ENCODE results near the gene PDE7B.

Gene PDE7B

GRCh38 chr6:136186363-136186762, 334.9 kb downstream of the PDE7B start:
- no peak for DNase-seq
- Histone ChIP-seq H2AK5ac (ENCODE audit: low read length) (no peak overlapping the region), H3K4me2 (ENCODE audit: low read length) (no peak overlapping the region), H3K56ac (ENCODE audit: low read length) (no peak overlapping the region), H3K4ac (ENCODE audit: low read depth, low read length) (no peak overlapping the region), H4K8ac (ENCODE audit: low read depth, low read length) (no peak overlapping the region), H3K9ac (ENCODE audit: low read length) (no peak overlapping the region), H3K36me3 (ENCODE audit: control insufficient read depth, insufficient read depth, low read length) (no peaks in the 10 kb centered on the region), H2BK5ac (ENCODE audit: low read length) (no peak overlapping the region), H4K5ac (ENCODE audit: low read length) (no peak overlapping the region), H3K79me1 (ENCODE audit: low read length) (no peaks in the 10 kb centered on the region), H3K18ac (ENCODE audit: low read length) (no peak overlapping the region), H2BK15ac (replicated peaks; ENCODE audit: low read depth) (no peak overlapping the region), H3K27me3 (ENCODE audit: insufficient read depth, low read length, poor library complexity) (no peaks in the 10 kb centered on the region), H3K4me1 (ENCODE audit: control insufficient read depth, low read depth, low read length) (no peaks in the 10 kb centered on the region), H3K23ac (ENCODE audit: low read length) (no peak overlapping the region), H3K4me3 (ENCODE audit: low read length) (no peak overlapping the region), H3K79me2 (ENCODE audit: control insufficient read depth, insufficient read depth, low read length) (no peaks in the 10 kb centered on the region), H3K27ac (ENCODE audit: low read depth, low read length) (no peak overlapping the region), H2BK120ac (ENCODE audit: low read depth, low read length) (no peak overlapping the region)
- no CpG with 5 or more reads among the region's 1 CpG for WGBS (ENCODE audit: extremely low coverage, insufficient coverage, low lambda C conversion rate)

DNA sequence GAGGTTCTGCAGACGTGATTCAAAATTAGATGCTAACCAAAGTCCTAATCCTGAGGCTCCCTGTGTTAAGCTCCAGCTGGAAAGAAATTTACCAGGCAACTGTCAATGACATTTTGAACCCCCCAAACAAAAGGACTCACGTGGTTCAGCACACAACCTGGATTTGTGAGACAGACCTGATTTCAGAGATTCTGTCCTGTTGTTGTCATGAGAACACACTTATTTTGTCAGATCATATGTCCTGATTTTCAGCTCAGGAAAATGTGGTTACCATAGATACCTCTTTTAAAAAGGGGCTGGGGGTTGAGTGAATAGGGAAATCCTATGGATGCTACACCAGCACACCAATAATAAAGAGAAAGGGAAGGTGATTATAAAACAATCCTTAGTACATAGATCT, 337.0 kb downstream of the PDE7B start:
- Histone ChIP-seq H2BK15ac (replicated peaks; ENCODE audit: low read depth) (no peak overlapping the region), H3K56ac (ENCODE audit: low read length) (no peak overlapping the region), H2AK5ac (ENCODE audit: low read length) (no peak overlapping the region), H3K4ac (ENCODE audit: low read depth, low read length) (no peak overlapping the region), H3K79me2 (ENCODE audit: control insufficient read depth, insufficient read depth, low read length) (no peaks in the 10 kb centered on the region), H3K9ac (ENCODE audit: low read length) (no peak overlapping the region), H3K27ac (ENCODE audit: low read depth, low read length) (no peak overlapping the region), H4K5ac (ENCODE audit: low read length) (no peak overlapping the region), H2BK5ac (ENCODE audit: low read length) (no peak overlapping the region), H3K36me3 (ENCODE audit: control insufficient read depth, insufficient read depth, low read length) (no peaks in the 10 kb centered on the region), H3K79me1 (ENCODE audit: low read length) (no peaks in the 10 kb centered on the region), H3K4me2 (ENCODE audit: low read length) (no peak overlapping the region), H3K23ac (ENCODE audit: low read length) (no peak overlapping the region), H3K18ac (ENCODE audit: low read length) (no peak overlapping the region), H3K4me3 (ENCODE audit: low read length) (no peak overlapping the region), H3K4me1 (ENCODE audit: control insufficient read depth, low read depth, low read length) (no peaks in the 10 kb centered on the region), H2BK120ac (ENCODE audit: low read depth, low read length) (no peak overlapping the region), H4K8ac (ENCODE audit: low read depth, low read length) (no peak overlapping the region), H3K27me3 (ENCODE audit: insufficient read depth, low read length, poor library complexity) (no peaks in the 10 kb centered on the region)
- WGBS (ENCODE audit: extremely low coverage, insufficient coverage, low lambda C conversion rate) = no CpG with 5 or more reads among the region's 2 CpGs
- no peak for DNase-seq

GRCh38 chr6:136189104-136189503, 337.6 kb downstream of the PDE7B start:
- Histone ChIP-seq H4K8ac (ENCODE audit: low read depth, low read length) (no peak overlapping the region), H3K4me1 (ENCODE audit: control insufficient read depth, low read depth, low read length) (no peaks in the 10 kb centered on the region), H3K4ac (ENCODE audit: low read depth, low read length) (no peak overlapping the region), H3K79me2 (ENCODE audit: control insufficient read depth, insufficient read depth, low read length) (no peaks in the 10 kb centered on the region), H3K56ac (ENCODE audit: low read length) (no peak overlapping the region), H3K18ac (ENCODE audit: low read length) (no peak overlapping the region), H3K36me3 (ENCODE audit: control insufficient read depth, insufficient read depth, low read length) (no peaks in the 10 kb centered on the region), H2BK15ac (replicated peaks; ENCODE audit: low read depth) (no peak overlapping the region), H3K4me3 (ENCODE audit: low read length) (no peak overlapping the region), H4K5ac (ENCODE audit: low read length) (no peak overlapping the region), H3K4me2 (ENCODE audit: low read length) (no peak overlapping the region), H3K79me1 (ENCODE audit: low read length) (no peaks in the 10 kb centered on the region), H3K27ac (ENCODE audit: low read depth, low read length) (no peak overlapping the region), H2BK5ac (ENCODE audit: low read length) (no peak overlapping the region), H2AK5ac (ENCODE audit: low read length) (no peak overlapping the region), H3K27me3 (ENCODE audit: insufficient read depth, low read length, poor library complexity) (no peaks in the 10 kb centered on the region), H2BK120ac (ENCODE audit: low read depth, low read length) (no peak overlapping the region), H3K23ac (ENCODE audit: low read length) (no peak overlapping the region), H3K9ac (ENCODE audit: low read length) (no peak overlapping the region)
- DNase-seq = no peak
- WGBS (ENCODE audit: extremely low coverage, insufficient coverage, low lambda C conversion rate) = no CpG with 5 or more reads among the region's 3 CpGs

DNA sequence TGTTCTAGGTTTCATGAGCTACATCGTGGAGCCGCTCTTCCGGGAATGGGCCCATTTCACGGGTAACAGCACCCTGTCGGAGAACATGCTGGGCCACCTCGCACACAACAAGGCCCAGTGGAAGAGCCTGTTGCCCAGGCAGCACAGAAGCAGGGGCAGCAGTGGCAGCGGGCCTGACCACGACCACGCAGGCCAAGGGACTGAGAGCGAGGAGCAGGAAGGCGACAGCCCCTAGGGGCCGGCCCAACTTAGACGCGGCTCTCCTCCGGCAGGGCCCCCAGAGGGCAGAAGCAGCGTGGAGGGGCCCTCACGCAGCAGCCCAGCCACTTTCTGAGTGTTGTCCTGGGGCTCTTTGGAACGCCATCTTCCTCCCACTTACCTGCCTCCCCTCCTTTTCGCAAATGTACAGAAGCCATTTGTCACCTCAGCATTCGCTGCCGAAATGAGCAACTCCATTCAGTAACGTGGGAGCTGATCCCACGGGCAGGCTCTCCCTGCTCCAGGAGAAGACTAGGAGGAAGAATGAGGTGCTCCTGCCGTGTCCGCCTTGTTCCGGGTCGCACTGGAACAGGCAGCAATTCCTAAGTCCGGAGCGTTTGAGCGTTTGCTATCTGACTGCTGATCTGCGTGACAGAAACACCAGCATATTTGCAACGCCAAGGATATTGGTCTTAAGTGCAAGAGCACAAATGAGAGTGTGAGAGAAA, 340.3 kb downstream of the PDE7B start:
- Histone ChIP-seq H2BK120ac (ENCODE audit: low read depth, low read length) (no peak overlapping the region), H3K4ac (ENCODE audit: low read depth, low read length) (no peak overlapping the region), H3K27me3 (ENCODE audit: insufficient read depth, low read length, poor library complexity) (no peaks in the 10 kb centered on the region), H3K4me2 (ENCODE audit: low read length) (no peak overlapping the region), H3K27ac (ENCODE audit: low read depth, low read length) (no peak overlapping the region), H4K8ac (ENCODE audit: low read depth, low read length) (no peak overlapping the region), H3K79me1 (ENCODE audit: low read length) (no peaks in the 10 kb centered on the region), H3K4me3 (ENCODE audit: low read length) (no peak overlapping the region), H2BK5ac (ENCODE audit: low read length) (no peak overlapping the region), H2BK15ac (replicated peaks; ENCODE audit: low read depth) (no peak overlapping the region), H3K56ac (ENCODE audit: low read length) (no peak overlapping the region), H3K79me2 (ENCODE audit: control insufficient read depth, insufficient read depth, low read length) (no peaks in the 10 kb centered on the region), H3K23ac (ENCODE audit: low read length) (no peak overlapping the region), H3K18ac (ENCODE audit: low read length) (no peak overlapping the region), H2AK5ac (ENCODE audit: low read length) (no peak overlapping the region), H3K36me3 (ENCODE audit: control insufficient read depth, insufficient read depth, low read length) (no peaks in the 10 kb centered on the region), H3K9ac (ENCODE audit: low read length) (no peak overlapping the region), H4K5ac (ENCODE audit: low read length) (no peak overlapping the region), H3K4me1 (ENCODE audit: control insufficient read depth, low read depth, low read length) (no peaks in the 10 kb centered on the region)
- DNase-seq = no peak
- WGBS (ENCODE audit: extremely low coverage, insufficient coverage, low lambda C conversion rate) = no CpG with 5 or more reads among the region's 32 CpGs

DNA sequence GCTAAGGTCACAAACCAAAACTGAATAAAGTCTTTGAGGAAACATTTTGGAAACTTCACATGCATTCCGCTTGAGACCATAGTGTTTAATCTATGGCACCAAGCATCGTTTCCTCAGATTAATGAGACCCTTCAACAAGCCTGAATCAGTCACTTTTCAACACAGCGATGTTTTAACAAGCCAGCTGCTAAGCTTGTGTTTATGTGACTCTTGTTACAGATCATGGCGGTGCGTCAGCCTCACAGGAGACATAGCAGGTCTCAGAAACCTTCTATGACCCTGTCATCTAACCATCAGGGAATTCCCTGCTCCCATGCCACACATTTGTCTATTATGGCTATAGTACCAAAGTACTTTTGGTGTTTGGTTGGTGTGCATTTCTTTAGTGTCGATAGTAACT, 341.4 kb downstream of the PDE7B start:
- Histone ChIP-seq H3K36me3 (ENCODE audit: control insufficient read depth, insufficient read depth, low read length) (no peaks in the 10 kb centered on the region), H3K4me1 (ENCODE audit: control insufficient read depth, low read depth, low read length) (no peaks in the 10 kb centered on the region), H3K79me1 (ENCODE audit: low read length) (no peaks in the 10 kb centered on the region), H4K5ac (ENCODE audit: low read length) (no peak overlapping the region), H3K56ac (ENCODE audit: low read length) (no peak overlapping the region), H3K4me2 (ENCODE audit: low read length) (no peak overlapping the region), H3K23ac (ENCODE audit: low read length) (no peak overlapping the region), H3K27ac (ENCODE audit: low read depth, low read length) (no peak overlapping the region), H4K8ac (ENCODE audit: low read depth, low read length) (no peak overlapping the region), H3K4me3 (ENCODE audit: low read length) (no peak overlapping the region), H3K18ac (ENCODE audit: low read length) (no peak overlapping the region), H2AK5ac (ENCODE audit: low read length) (no peak overlapping the region), H3K27me3 (ENCODE audit: insufficient read depth, low read length, poor library complexity) (no peaks in the 10 kb centered on the region), H3K4ac (ENCODE audit: low read depth, low read length) (no peak overlapping the region), H2BK120ac (ENCODE audit: low read depth, low read length) (no peak overlapping the region), H3K79me2 (ENCODE audit: control insufficient read depth, insufficient read depth, low read length) (no peaks in the 10 kb centered on the region), H2BK5ac (ENCODE audit: low read length) (no peak overlapping the region), H3K9ac (ENCODE audit: low read length) (no peak overlapping the region), H2BK15ac (replicated peaks; ENCODE audit: low read depth) (no peak overlapping the region)
- WGBS (ENCODE audit: extremely low coverage, insufficient coverage, low lambda C conversion rate) = no CpG with 5 or more reads among the region's 6 CpGs
- no peak for DNase-seq

GRCh38 chr6:136201732-136202131, 350.2 kb downstream of the PDE7B start:
- H3K27ac ChIP-seq (ENCODE audit: low read depth, low read length) = no peak overlapping the region
- no peak for DNase-seq
- no peaks in the 10 kb centered on the region for H3K79me1 ChIP-seq (ENCODE audit: low read length)
- no peak overlapping the region for H3K23ac ChIP-seq (ENCODE audit: low read length)
- no peaks in the 10 kb centered on the region for H3K4me1 ChIP-seq (ENCODE audit: control insufficient read depth, low read depth, low read length)
- H3K18ac ChIP-seq (ENCODE audit: low read length) = no peak overlapping the region
- H4K8ac ChIP-seq (ENCODE audit: low read depth, low read length) = no peak overlapping the region
- H4K5ac ChIP-seq (ENCODE audit: low read length) = no peak overlapping the region
- no peak overlapping the region for H3K4ac ChIP-seq (ENCODE audit: low read depth, low read length)
- H3K36me3 ChIP-seq (ENCODE audit: control insufficient read depth, insufficient read depth, low read length) = no peaks in the 10 kb centered on the region
- no peak overlapping the region for H2AK5ac ChIP-seq (ENCODE audit: low read length)
- H2BK5ac ChIP-seq (ENCODE audit: low read length) = no peak overlapping the region
- no peak overlapping the region for H3K56ac ChIP-seq (ENCODE audit: low read length)
- H3K9ac ChIP-seq (ENCODE audit: low read length) = no peak overlapping the region
- H3K4me2 ChIP-seq (ENCODE audit: low read length) = no peak overlapping the region
- no CpG with 5 or more reads among the region's 5 CpGs for WGBS (ENCODE audit: extremely low coverage, insufficient coverage, low lambda C conversion rate)
- H3K27me3 ChIP-seq (ENCODE audit: insufficient read depth, low read length, poor library complexity) = no peaks in the 10 kb centered on the region
- H3K4me3 ChIP-seq (ENCODE audit: low read length) = no peak overlapping the region
- H2BK120ac ChIP-seq (ENCODE audit: low read depth, low read length) = no peak overlapping the region
- H3K79me2 ChIP-seq (ENCODE audit: control insufficient read depth, insufficient read depth, low read length) = no peaks in the 10 kb centered on the region
- no peak overlapping the region for H2BK15ac ChIP-seq (replicated peaks; ENCODE audit: low read depth)
